Endothelial cell of umbilical vein (primary cell): Measurements from ENCODE around the gene BAG1. TPM values are rescaled to one million over a fixed set of nuclear protein-coding genes. Genes with fewer than 3 reads are reported as not detected.
A peak's percentile ranks its signal among the peaks of the same experiment; 100 is the strongest.

Source experiments
- BruUV-seq: library from RNA; stranded (reverse); fragments of 400-500 nt; replicated peaks from 2 replicates; lab custom pipeline; 2021; lab: Mats Ljungman, UMichigan
- CTCF ChIA-PET: fragments of 300-600, 350-600 bp; sonication (Branson Sonifier 250); formaldehyde crosslinking; loops from one replicate; lab custom pipeline; 2021; ENCODE audit warnings: antibody characterized with exemption, inconsistent platforms; lab: Charles Lee
- POLR2A ChIA-PET: fragments of 300-600, 350-600 bp; sonication (Branson Sonifier 250); formaldehyde crosslinking; loops from one replicate; lab custom pipeline; 2021; ENCODE audit warnings: antibody characterized with exemption, inconsistent platforms; lab: Charles Lee
- DNase-seq: peaks from one replicate; pipeline ENCODE4 v3.0.0-alpha.2; 2011; ENCODE audit warnings: low read depth, low spot score
- FAIRE-seq: peaks from 2 replicates; lab custom pipeline; 2011; peaks lifted over from hg19 to GRCh38; lab: Jason Lieb, UNC
- H2AFZ ChIP-seq: 2 replicates; pipeline ENCODE4 v1.6.0; 2012; ENCODE audit warnings: low read depth, low read length, control low read depth, inconsistent platforms
- H3K27ac ChIP-seq: 2 replicates; pipeline ENCODE4 v1.5.1; 2011; ENCODE audit warnings: low read depth, mild to moderate bottlenecking, control low read depth, low read length, moderate library complexity; ENCODE audit not compliant: insufficient read depth
- H3K27me3 ChIP-seq, 2 experiments: 2 replicates each; pipeline versions ENCODE4 v1.6.0 to v1.6.1; 2011; ENCODE audit warnings: low read length in 2 of 2, mixed read lengths in 1 of 2; ENCODE audit not compliant: control insufficient read depth in 2 of 2, insufficient read depth in 2 of 2
- H3K36me3 ChIP-seq, 2 experiments: 2 replicates in 1 of 2; 3 replicates in 1 of 2; pipeline ENCODE4 v1.5.1; 2011; ENCODE audit warnings: low read length in 2 of 2, mild to moderate bottlenecking in 1 of 2, moderate library complexity in 1 of 2; ENCODE audit not compliant: control insufficient read depth in 2 of 2, insufficient read depth in 2 of 2; ENCODE audit errors: extremely low read depth in 1 of 2
- H3K4me1 ChIP-seq: 3 replicates; pipeline ENCODE4 v1.5.1; 2011; ENCODE audit warnings: mild to moderate bottlenecking, low read length; ENCODE audit not compliant: control insufficient read depth, insufficient read depth; ENCODE audit errors: extremely low read depth
- H3K4me2 ChIP-seq: 2 replicates; pipeline ENCODE4 v1.6.1; 2011; ENCODE audit warnings: low read length, control low read depth, mixed read lengths; ENCODE audit not compliant: insufficient read depth
- H3K4me3 ChIP-seq, 3 experiments: fragments of 200-600 bp in 1 of 3; sonication (generic), shearing (Covaris generic) in 1 of 3; replicated peaks in 1 of 3; 2 replicates each; pipeline ENCODE4 v1.5.1; 2011 to 2016; ENCODE audit warnings: control low read depth in 3 of 3, low read length in 3 of 3, mild to moderate bottlenecking in 2 of 3, inconsistent platforms in 1 of 3, low read depth in 1 of 3, moderate library complexity in 1 of 3; ENCODE audit not compliant: insufficient read depth in 1 of 3
- H3K79me2 ChIP-seq: 2 replicates; pipeline ENCODE4 v1.6.0; 2012; ENCODE audit warnings: low read length, inconsistent platforms; ENCODE audit not compliant: control insufficient read depth, insufficient read depth
- H3K9ac ChIP-seq: replicated peaks from 2 replicates; pipeline ENCODE3; 2011; ENCODE audit warnings: low read length, control low read depth; ENCODE audit not compliant: insufficient read depth; ENCODE audit errors: extremely low read depth
- H3K9me1 ChIP-seq: replicated peaks from 3 replicates; pipeline ENCODE4 v1.6.0; 2011; ENCODE audit warnings: mild to moderate bottlenecking, low read length; ENCODE audit not compliant: control insufficient read depth, insufficient read depth; ENCODE audit errors: extremely low read depth
- H3K9me3 ChIP-seq: replicated peaks from 2 replicates; pipeline ENCODE4 v1.5.1; 2012; ENCODE audit warnings: low read length, inconsistent platforms; ENCODE audit not compliant: control insufficient read depth, insufficient read depth
- H4K20me1 ChIP-seq: replicated peaks from 2 replicates; pipeline ENCODE3; 2011; ENCODE audit warnings: mild to moderate bottlenecking, low read length; ENCODE audit not compliant: control insufficient read depth, insufficient read depth; ENCODE audit errors: extremely low read depth
- EZH2 ChIP-seq: IDR thresholded peaks from 2 replicates; pipeline ENCODE4 v1.6.1; 2012; ENCODE audit warnings: borderline replicate concordance, low read depth, mild to moderate bottlenecking, moderate library complexity, low read length, inconsistent platforms; ENCODE audit not compliant: severe bottlenecking
- FOS ChIP-seq: IDR thresholded peaks from 2 replicates; pipeline ENCODE4 v1.6.1; 2011; ENCODE audit warnings: mild to moderate bottlenecking, low read length, moderate library complexity, borderline replicate concordance; ENCODE audit not compliant: insufficient read depth
- JUN ChIP-seq: IDR thresholded peaks from 2 replicates; pipeline ENCODE4 v1.6.1; 2011; ENCODE audit warnings: borderline replicate concordance, low read depth; ENCODE audit not compliant: insufficient read length, insufficient read depth
- MAX ChIP-seq: IDR thresholded peaks from 2 replicates; pipeline ENCODE4 v1.6.1; 2011; ENCODE audit not compliant: insufficient read depth, insufficient read length
- MYC ChIP-seq: IDR thresholded peaks from one replicate; pipeline ENCODE4 v1.6.1; 2011; ENCODE audit warnings: mild to moderate bottlenecking, low read depth, low read length
- dilution Hi-C: fragments of 300-500 bp; cut with MboI; formaldehyde crosslinking; loops from one replicate; pipeline ENCODE4 v1.15.0; 2019; ENCODE audit warnings: low sequenced_read_pairs; ENCODE audit not compliant: extremely low pct_ligation_motif_present
- intact Hi-C: fragments of 100-400 bp; cut with micrococcal nuclease; formaldehyde crosslinking; loops from one replicate; pipeline ENCODE4 v1.10.0; 2022
- polyA plus RNA-seq, 4 experiments: library from polyadenylated mRNA; depleted of rRNA in 3 of 4; stranded (reverse) in 3 of 4; unstranded in 1 of 4; fragments of >200 nt; gene quantifications; 2 replicates each; pipeline versions ENCODE4 v1.2.1 to v1.2.3, GENCODE V29; 2011 to 2012; ENCODE audit warnings: missing spikeins in 1 of 4
- total RNA-seq: library from RNA; stranded (reverse); gene quantifications from 2 replicates; pipeline ENCODE4 v1.2.3, GENCODE V29; 2021
- TF ChIP-seq, protein P1 (sequence below), 2 donors: IDR thresholded peaks; 1 replicate in 1 of 2; 2 replicates in 1 of 2; pipeline ENCODE4 v1.5.1; 2011; ENCODE audit warnings: low read length in 2 of 2, mild to moderate bottlenecking in 2 of 2, moderate library complexity in 2 of 2, control low read depth in 1 of 2, inconsistent platforms in 1 of 2, low read depth in 1 of 2; ENCODE audit not compliant: insufficient read depth in 1 of 2; ENCODE audit errors: extremely low read depth in 1 of 2

The BAG1 gene
- total and polyA plus RNA-seq, 2 donors (not counting 3 experiments of a cell fraction or from before 2014, with no cell fraction given) = 44.6 to 87.4 TPM

DNA sequence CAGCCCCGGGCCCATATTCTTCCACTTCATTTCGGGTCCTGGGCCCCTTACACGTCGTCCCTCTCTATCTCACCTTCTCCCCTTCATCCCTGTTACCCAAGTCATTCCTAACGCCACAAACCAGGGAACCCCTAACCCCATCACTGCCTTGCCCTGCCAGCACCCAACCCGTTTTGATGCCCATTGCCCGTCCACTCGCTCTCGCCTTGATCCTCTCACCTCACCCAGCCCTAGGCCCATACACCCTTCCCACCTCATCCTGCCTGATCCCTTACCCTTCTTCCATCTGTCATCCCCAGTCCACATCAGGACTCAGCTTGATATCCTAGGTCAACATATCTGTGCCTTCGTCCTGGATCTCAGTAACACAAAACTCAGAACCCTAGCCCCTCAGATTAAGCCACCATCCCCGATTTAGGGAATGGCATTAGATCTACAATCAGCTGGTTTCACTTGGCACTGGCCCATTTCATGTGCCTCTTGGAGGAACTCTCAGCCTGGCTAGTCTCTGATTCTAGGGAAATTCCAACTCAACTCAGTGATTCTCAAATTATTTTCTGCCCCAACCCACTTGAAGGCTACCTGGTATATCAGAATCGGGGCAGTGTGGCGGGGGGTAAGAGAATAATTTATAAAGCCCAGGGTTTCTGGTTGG, 830 bp upstream of the BAG1 start:
- Histone ChIP-seq H3K79me2 (peaks cover 33% of the 10 kb centered on the region), H3K36me3 (peaks cover 7 to 12% of the 10 kb centered on the region in 2 experiments), H3K27me3 (no peaks in the 10 kb centered on the region), H4K20me1 (no peaks in the 10 kb centered on the region), H3K4me1 (peaks cover 15% of the 10 kb centered on the region), H3K9me3 (no peaks in the 10 kb centered on the region), H3K27ac (peak overlapping the region; percentile 34), H3K9ac (peak overlapping the region; percentile 53), H3K9me1 (no peaks in the 10 kb centered on the region), H3K4me2 (peak overlapping the region; percentile 56), H3K4me3 (peak overlapping the region; percentile 0 to 96 (median 38)), H2AFZ (no peak overlapping the region)
- TF ChIP-seq FOS (no peak), JUN (no peak), MAX (no peak), EZH2 (no peak), MYC (no peak)
- TF ChIP-seq, protein P1, sequence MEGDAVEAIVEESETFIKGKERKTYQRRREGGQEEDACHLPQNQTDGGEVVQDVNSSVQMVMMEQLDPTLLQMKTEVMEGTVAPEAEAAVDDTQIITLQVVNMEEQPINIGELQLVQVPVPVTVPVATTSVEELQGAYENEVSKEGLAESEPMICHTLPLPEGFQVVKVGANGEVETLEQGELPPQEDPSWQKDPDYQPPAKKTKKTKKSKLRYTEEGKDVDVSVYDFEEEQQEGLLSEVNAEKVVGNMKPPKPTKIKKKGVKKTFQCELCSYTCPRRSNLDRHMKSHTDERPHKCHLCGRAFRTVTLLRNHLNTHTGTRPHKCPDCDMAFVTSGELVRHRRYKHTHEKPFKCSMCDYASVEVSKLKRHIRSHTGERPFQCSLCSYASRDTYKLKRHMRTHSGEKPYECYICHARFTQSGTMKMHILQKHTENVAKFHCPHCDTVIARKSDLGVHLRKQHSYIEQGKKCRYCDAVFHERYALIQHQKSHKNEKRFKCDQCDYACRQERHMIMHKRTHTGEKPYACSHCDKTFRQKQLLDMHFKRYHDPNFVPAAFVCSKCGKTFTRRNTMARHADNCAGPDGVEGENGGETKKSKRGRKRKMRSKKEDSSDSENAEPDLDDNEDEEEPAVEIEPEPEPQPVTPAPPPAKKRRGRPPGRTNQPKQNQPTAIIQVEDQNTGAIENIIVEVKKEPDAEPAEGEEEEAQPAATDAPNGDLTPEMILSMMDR (IDR thresholded peaks at IDR 0.05; ENCODE audit: extremely low read depth in 1 of 2, insufficient read depth in 1 of 2, low read depth in 1 of 2, low read length in 2 of 2) = no peak
- FAIRE-seq (no peak), DNase-seq (no peak)
- ChIA-PET POLR2A (no interaction called here), CTCF (no interaction called here)
- intact Hi-C loops (loop anchor here (2.0 kb wide), 1 partner anchor 67 kb away; no protein-coding TSS in a partner anchor), dilution Hi-C loops (no loop called here)
- BruUV-seq = TSS peak; percentile 64
